C4-2B (cell line): ENCODE measurements around the gene MC5R.

Source experiments
- H3K27ac ChIP-seq: fragments of 450-650 bp; 2 replicates; pipeline ENCODE4 v1.5.1; 2017
- ZFX ChIP-seq: fragments of 450-650 bp; IDR thresholded peaks from 2 replicates; pipeline ENCODE4 v1.6.1; 2017
- TF ChIP-seq, protein P1 (sequence below): fragments of 450-650 bp; conservative IDR thresholded peaks from 2 replicates; pipeline ENCODE4 v1.5.1; 2017; ENCODE audit warnings: mild to moderate bottlenecking

Gene MC5R

GRCh38 chr18:13800505-13801259 lies 23.3 kb upstream of the MC5R start:
- no peak overlapping the region for H3K27ac ChIP-seq
- TF ChIP-seq, protein P1, sequence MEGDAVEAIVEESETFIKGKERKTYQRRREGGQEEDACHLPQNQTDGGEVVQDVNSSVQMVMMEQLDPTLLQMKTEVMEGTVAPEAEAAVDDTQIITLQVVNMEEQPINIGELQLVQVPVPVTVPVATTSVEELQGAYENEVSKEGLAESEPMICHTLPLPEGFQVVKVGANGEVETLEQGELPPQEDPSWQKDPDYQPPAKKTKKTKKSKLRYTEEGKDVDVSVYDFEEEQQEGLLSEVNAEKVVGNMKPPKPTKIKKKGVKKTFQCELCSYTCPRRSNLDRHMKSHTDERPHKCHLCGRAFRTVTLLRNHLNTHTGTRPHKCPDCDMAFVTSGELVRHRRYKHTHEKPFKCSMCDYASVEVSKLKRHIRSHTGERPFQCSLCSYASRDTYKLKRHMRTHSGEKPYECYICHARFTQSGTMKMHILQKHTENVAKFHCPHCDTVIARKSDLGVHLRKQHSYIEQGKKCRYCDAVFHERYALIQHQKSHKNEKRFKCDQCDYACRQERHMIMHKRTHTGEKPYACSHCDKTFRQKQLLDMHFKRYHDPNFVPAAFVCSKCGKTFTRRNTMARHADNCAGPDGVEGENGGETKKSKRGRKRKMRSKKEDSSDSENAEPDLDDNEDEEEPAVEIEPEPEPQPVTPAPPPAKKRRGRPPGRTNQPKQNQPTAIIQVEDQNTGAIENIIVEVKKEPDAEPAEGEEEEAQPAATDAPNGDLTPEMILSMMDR, result peak; percentile 90
- TF ChIP-seq ZFX, result no peak

DNA sequence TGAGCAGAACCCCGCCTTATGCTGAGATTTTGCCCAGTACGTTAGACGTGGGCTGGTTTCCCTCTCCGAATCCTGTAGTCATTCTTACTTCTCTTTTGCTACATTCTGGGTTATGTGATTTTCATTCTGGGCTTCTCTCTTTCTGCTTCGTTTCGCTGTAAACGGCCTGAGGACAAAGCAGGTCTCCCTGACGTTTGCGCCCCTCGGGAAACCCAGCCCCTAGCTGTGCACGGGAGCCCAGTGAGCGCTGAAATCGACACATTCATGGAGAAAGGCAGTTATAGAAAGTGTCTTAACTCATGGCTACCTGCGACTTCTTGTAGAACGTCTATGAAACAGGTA lies 22.7 kb upstream of the MC5R start:
- H3K27ac ChIP-seq, result no peak overlapping the region
- TF ChIP-seq ZFX, result no peak
- TF ChIP-seq, protein P1, result peak; percentile 42

- H3K27ac ChIP-seq, result no peak overlapping the region
- TF ChIP-seq ZFX, result no peak
- TF ChIP-seq, protein P1, result no peak
Observed at GRCh38 chr18:13804305-13804704, 19.6 kb upstream of the MC5R start.

DNA sequence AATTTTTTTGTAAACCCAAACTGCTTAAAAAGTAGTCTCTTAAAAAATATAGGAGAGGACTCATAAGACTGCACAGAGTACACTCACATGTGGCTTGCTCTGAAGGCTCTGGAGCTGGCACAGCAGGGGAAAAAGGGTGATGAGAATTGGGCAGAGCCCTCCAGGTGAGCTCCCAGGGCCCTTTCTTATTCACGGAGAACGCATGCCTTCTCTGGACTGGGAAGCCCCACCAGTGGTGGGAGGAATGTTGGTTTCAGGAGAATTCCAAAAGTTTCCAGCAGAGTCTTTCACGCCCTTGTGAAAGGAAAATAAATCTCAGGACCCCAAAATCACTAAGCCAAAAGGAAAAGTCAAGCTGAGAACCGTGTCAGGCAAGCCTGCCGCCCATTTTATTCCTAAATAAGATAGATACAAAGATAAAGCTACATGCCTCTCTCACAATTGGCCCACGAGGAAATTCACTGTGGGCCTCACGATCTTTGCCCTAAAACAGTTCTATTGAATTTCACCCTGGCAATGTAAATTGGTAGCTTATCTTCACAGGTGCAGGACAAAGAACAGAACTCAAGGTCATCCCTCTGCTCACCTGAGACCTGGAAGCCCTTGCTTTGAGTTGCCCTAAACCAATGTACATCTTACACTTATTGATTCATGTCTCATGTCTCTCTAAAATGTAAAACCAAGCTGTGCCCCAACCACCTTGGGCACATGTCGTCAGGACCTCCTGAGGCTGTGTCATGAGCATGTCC lies 15.5 kb upstream of the MC5R start:
- H3K27ac ChIP-seq, result peak overlapping the region; percentile 19; the same call in 1 of the 2 replicates
- TF ChIP-seq ZFX, result no peak
- TF ChIP-seq, protein P1, result no peak

- peak overlapping the region; percentile 19; the same call in 1 of the 2 replicates for H3K27ac ChIP-seq
- TF ChIP-seq ZFX, result no peak
- TF ChIP-seq, protein P1, result no peak
Observed at GRCh38 chr18:13809043-13809430, 14.9 kb upstream of the MC5R start.

DNA sequence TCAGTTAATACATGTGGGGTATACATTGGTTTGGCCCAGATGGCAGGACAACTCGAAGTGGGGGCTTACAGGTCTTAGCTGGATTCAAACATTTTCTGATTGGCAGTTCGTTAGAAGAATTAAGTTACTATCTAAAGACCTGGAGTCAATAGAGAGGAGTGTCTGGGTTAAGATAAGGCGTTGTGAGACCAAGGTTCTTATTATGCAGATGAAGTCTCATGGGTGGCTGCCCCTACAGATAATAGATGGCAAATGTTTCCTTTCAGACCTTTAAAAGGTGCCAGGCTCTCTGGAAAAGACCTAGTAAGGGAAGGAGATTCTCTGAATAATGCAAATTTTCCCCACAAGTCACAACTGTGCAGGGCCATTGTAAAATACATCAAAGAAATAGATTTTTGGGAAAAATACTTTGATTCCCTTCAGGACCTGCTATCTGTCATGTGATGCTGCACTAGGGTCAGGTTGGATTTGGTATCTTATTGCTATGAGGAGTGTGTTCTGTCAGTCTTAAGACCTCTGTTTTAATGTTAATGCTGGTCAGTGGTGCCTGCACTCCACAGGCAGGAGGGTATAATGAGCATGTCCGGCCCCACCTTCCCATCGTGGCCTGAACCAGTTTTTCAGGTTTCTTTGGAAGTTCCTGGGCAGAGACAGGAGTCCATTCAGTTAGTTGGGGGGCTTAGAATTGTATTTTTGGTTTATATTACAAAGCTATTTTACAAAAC lies 14.3 kb upstream of the MC5R start:
- peak overlapping the region; percentile 21; the same call in 1 of the 2 replicates for H3K27ac ChIP-seq
- TF ChIP-seq ZFX, result no peak

- TF ChIP-seq ZFX, result no peak
- TF ChIP-seq, protein P1, result no peak
- H3K27ac ChIP-seq, result peak overlapping the region; percentile 10; the same call in 1 of the 2 replicates
Observed at GRCh38 chr18:13810950-13811485, 12.9 kb upstream of the MC5R start.
